Endodermal cell (in vitro differentiated cells): ENCODE data around the gene FPR2. TPM values are rescaled to one million over a fixed set of nuclear protein-coding genes. Genes with fewer than 3 reads are reported as not detected.

ENCODE experiments used
- DNase-seq: peaks from one replicate; pipeline ENCODE4 v3.0.0-alpha.2; 2017
- H3K27ac ChIP-seq: 2 replicates; pipeline ENCODE4 v1.5.1; 2013; ENCODE audit warnings: mild to moderate bottlenecking, low read depth, low read length, moderate library complexity
- H3K27me3 ChIP-seq: 2 replicates; pipeline ENCODE4 v1.6.1; 2013; ENCODE audit warnings: mild to moderate bottlenecking, low read length, moderate library complexity; ENCODE audit not compliant: insufficient read depth, control insufficient read depth, poor library complexity, severe bottlenecking
- H3K36me3 ChIP-seq: 2 replicates; pipeline ENCODE4 v1.7.0; 2013; ENCODE audit warnings: mild to moderate bottlenecking, low read length, moderate library complexity; ENCODE audit not compliant: control insufficient read depth, insufficient read depth
- H3K4me1 ChIP-seq: one replicate; pipeline ENCODE4 v1.7.0; 2013; ENCODE audit warnings: low read length; ENCODE audit not compliant: control insufficient read depth, insufficient read depth
- H3K4me3 ChIP-seq: 2 replicates; pipeline ENCODE4 v1.5.1; 2013; ENCODE audit warnings: mild to moderate bottlenecking, low read length, moderate library complexity
- H3K9ac ChIP-seq: 2 replicates; pipeline ENCODE4 v1.6.1; 2013; ENCODE audit warnings: mild to moderate bottlenecking, low read length, moderate library complexity; ENCODE audit not compliant: poor library complexity, severe bottlenecking; ENCODE audit errors: extremely low read depth
- H3K9me3 ChIP-seq: 2 replicates; pipeline ENCODE4 v1.6.1; 2013; ENCODE audit warnings: mild to moderate bottlenecking, low read length, moderate library complexity; ENCODE audit not compliant: control insufficient read depth
- H3K27ac Mint-ChIP-seq: 2 replicates; pipeline ENCODE4 v1.8.0; 2020; ENCODE audit warnings: mixed read lengths
- H3K27me3 Mint-ChIP-seq: 2 replicates; pipeline ENCODE4 v1.8.0; 2021; ENCODE audit warnings: mild to moderate bottlenecking, mixed read lengths; ENCODE audit not compliant: insufficient read depth
- H3K36me3 Mint-ChIP-seq: 2 replicates; pipeline ENCODE4 v1.8.0; 2020; ENCODE audit warnings: low read depth, mixed read lengths
- H3K4me1 Mint-ChIP-seq: 2 replicates; pipeline ENCODE4 v1.8.0; 2020; ENCODE audit warnings: mixed read lengths
- H3K4me3 Mint-ChIP-seq: 2 replicates; pipeline ENCODE4 v1.8.0; 2020; ENCODE audit warnings: mild to moderate bottlenecking, moderate library complexity, mixed read lengths
- H3K9me3 Mint-ChIP-seq: 2 replicates; pipeline ENCODE4 v1.8.0; 2020; ENCODE audit warnings: mild to moderate bottlenecking, mixed read lengths
- WGBS, 2 experiments: methylation state at CpG; one replicate each; pipeline versions ENCODE4 v1.1.5 to v1.1.7; 2013; ENCODE audit warnings: missing lambda C conversion rate in 2 of 2, mixed read lengths in 1 of 2; ENCODE audit not compliant: insufficient coverage in 1 of 2, insufficient read length in 1 of 2; 5-methylcytosine and 5-hydroxymethylcytosine counted together
- total RNA-seq, 2 donors: library from RNA; stranded (reverse); fragmentation: NEBNext Ultra II Directional in 1 of 2; extraction: Animal tissue kit (Norgen Biotek cat#: 25700) in 1 of 2; gene quantifications; 2 replicates in 1 of 2; 3 replicates in 1 of 2; pipeline ENCODE4 v1.2.1, GENCODE V29; 2021
- TF ChIP-seq, protein P1 (sequence below): fragments of 200-600 bp; sonication (generic); conservative IDR thresholded peaks from 2 replicates; pipeline ENCODE4 v1.5.0; 2021; ENCODE audit warnings: antibody characterized with exemption, mild to moderate bottlenecking

The FPR2 gene
- total RNA-seq, 2 donors from 2014 or later: 0.11 TPM; not detected in 1

DNA sequence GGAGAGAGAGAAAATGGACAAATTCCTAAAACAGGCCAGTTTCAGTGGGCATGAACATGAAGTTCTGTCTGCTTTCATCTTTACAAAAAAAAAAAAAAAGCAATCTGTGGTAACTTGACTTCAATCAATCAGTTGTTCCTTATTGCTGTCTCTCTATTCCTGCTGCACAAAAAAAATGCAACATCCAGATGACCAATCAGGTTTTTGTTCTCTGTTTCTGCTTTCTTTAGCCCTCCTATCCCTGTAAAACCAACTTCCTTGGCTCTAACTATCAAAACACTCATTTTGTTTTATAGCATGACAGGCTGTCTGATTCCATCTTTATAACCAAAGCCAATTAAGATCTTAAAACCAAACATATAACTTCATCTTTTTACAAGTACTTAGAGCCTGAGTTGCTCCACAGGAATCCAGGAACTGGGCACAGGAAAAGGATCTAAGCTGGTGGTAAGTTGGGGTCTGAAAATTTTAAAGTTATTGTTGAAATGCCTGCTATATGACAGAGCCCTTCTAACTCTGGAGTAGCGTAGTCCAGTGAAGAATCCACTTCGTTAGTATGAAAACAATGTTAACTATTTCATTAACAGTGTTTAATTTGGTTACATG is 34.0 kb downstream of the FPR2 start, which contains the start of gene FPR3:
TSS of gene FPR3 (plus strand) at position 273 of the 606 bp plus-strand sequence. CDS start 28,592 bp downstream, outside the sequence.
- no peak within 1 kb of the TSS for H3K4me3 Mint-ChIP-seq
- Histone ChIP-seq H3K27ac (no peak within 1 kb of the TSS), H3K4me3 (no peak within 1 kb of the TSS), H3K36me3 (no peaks in the 10 kb centered on the region), H3K4me1 (no peaks in the 10 kb centered on the region), H3K27me3 (no peaks in the 10 kb centered on the region), H3K9ac (no peak within 1 kb of the TSS), H3K9me3 (peaks cover 18% of the 10 kb centered on the region)
- H3K4me1 Mint-ChIP-seq: no peaks in the 10 kb centered on the region
- no peak for DNase-seq
- H3K36me3 Mint-ChIP-seq: no peaks in the 10 kb centered on the region
- TF ChIP-seq, protein P1, sequence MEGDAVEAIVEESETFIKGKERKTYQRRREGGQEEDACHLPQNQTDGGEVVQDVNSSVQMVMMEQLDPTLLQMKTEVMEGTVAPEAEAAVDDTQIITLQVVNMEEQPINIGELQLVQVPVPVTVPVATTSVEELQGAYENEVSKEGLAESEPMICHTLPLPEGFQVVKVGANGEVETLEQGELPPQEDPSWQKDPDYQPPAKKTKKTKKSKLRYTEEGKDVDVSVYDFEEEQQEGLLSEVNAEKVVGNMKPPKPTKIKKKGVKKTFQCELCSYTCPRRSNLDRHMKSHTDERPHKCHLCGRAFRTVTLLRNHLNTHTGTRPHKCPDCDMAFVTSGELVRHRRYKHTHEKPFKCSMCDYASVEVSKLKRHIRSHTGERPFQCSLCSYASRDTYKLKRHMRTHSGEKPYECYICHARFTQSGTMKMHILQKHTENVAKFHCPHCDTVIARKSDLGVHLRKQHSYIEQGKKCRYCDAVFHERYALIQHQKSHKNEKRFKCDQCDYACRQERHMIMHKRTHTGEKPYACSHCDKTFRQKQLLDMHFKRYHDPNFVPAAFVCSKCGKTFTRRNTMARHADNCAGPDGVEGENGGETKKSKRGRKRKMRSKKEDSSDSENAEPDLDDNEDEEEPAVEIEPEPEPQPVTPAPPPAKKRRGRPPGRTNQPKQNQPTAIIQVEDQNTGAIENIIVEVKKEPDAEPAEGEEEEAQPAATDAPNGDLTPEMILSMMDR: no peak
- no peak within 1 kb of the TSS for H3K27ac Mint-ChIP-seq
- peaks cover 28% of the 10 kb centered on the region for H3K9me3 Mint-ChIP-seq
- WGBS, 2 experiments: 90% methylated on average over 2 of the region's 2 CpGs; no CpG with 5 or more reads in 1 of the 2 experiments
- peaks cover 33% of the 10 kb centered on the region for H3K27me3 Mint-ChIP-seq

DNA sequence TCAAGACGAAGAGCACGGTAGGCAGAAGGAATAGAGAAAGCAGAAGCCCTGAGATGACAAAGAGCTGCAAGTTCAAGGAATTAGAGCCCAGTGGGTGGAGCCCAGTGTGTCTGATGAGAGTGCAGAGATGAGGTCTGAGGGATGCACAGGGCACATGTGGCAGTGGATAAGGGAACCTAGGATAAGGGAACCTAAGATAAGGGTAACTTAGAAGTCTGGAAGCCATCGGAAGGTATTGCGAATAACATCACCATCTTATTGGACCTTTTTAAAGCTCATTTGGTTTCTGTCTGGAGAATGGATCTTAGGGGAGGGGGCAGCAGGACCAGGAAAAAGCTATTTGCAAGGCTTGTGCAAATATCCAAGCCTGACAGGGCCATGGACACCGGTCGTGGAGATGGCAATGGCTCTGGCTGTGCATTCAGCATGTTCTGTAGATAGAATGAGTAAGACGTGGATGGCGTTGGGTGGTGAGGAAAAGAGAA is 35.3 kb downstream of the FPR2 start:
- Histone ChIP-seq H3K4me3 (no peak overlapping the region), H3K4me1 (no peaks in the 10 kb centered on the region), H3K9ac (no peak overlapping the region), H3K9me3 (peaks cover 18% of the 10 kb centered on the region), H3K27ac (no peak overlapping the region), H3K36me3 (no peaks in the 10 kb centered on the region), H3K27me3 (no peaks in the 10 kb centered on the region)
- no peak overlapping the region for H3K4me3 Mint-ChIP-seq
- peaks cover 35% of the 10 kb centered on the region for H3K9me3 Mint-ChIP-seq
- DNase-seq: no peak
- TF ChIP-seq, protein P1: no peak
- H3K36me3 Mint-ChIP-seq: no peaks in the 10 kb centered on the region
- 63 to 86% methylated on average over 4 to 8 of the region's 8 CpGs for WGBS, 2 experiments
- no peaks in the 10 kb centered on the region for H3K4me1 Mint-ChIP-seq
- no peak overlapping the region for H3K27ac Mint-ChIP-seq
- H3K27me3 Mint-ChIP-seq: peaks cover 33% of the 10 kb centered on the region

DNA sequence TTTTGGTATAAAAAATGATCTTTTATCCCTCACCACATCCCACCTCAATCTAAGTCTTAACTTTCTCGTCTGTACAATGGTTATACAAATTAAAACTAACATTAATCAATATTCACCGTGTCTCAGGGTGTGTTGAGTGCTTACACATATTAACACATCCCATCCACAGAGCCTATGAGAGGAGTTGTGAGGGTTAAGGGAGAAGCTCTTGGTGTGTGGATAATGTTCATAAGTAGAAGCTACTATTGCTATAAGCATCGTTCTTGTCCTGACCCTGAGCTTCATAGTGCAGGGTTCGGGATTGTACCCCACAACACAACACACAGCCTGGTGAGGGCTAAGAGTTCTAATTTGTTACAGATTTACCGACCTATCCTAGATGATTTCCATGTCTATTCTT is 36.5 kb downstream of the FPR2 start:
- Mint-ChIP-seq H3K9me3 (peaks cover 40% of the 10 kb centered on the region), H3K4me1 (no peaks in the 10 kb centered on the region)
- WGBS, 2 experiments: 58 to 84% methylated on average over 3 to 5 of the region's 5 CpGs

More for the DNA sequence above, 36.5 kb downstream of the FPR2 start:
- no peak for DNase-seq
- Histone ChIP-seq H3K4me1 (no peaks in the 10 kb centered on the region), H3K9me3 (peaks cover 27% of the 10 kb centered on the region), H3K9ac (no peak overlapping the region), H3K36me3 (no peaks in the 10 kb centered on the region), H3K4me3 (no peak overlapping the region), H3K27ac (no peak overlapping the region), H3K27me3 (no peaks in the 10 kb centered on the region)
- Mint-ChIP-seq H3K36me3 (no peaks in the 10 kb centered on the region), H3K27me3 (peaks cover 30% of the 10 kb centered on the region), H3K4me3 (no peak overlapping the region), H3K27ac (no peak overlapping the region)
- TF ChIP-seq, protein P1: no peak
